Fibroblast of peridontal ligament (primary cell): Measurements from ENCODE around the gene IL22.

Experiments
- DNase-seq: peaks from one replicate; pipeline ENCODE4 v3.0.0-alpha.2; 2010; ENCODE audit errors: extremely low read depth

IL22 gene

GRCh38 chr12:68253504-68253903 lies at the start of gene IL22:
Gene IL22 (minus strand): TSS chr12:68253604. CDS start chr12:68253448, 156 bp downstream.
- DNase-seq, result no peak

DNA sequence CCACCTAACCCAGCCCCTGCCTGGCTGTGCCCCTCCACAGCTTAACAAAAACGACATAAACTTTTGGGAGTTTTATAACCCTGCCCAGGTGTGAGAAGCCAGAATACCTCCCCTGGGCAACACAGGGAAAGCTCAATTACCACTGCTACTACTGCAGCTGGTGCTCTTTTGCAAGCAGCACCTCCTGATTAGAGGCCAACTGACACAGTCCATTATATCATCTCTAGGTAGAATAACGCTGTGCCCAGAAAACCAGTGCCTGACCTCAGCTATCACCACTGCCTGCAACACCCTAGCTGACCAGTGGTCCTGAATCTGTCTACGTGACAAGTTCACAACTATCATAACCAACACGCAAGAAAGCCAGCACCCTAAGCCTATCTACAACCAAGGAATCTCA lies 44.5 kb upstream of the IL22 start:
- no peak for DNase-seq

DNA sequence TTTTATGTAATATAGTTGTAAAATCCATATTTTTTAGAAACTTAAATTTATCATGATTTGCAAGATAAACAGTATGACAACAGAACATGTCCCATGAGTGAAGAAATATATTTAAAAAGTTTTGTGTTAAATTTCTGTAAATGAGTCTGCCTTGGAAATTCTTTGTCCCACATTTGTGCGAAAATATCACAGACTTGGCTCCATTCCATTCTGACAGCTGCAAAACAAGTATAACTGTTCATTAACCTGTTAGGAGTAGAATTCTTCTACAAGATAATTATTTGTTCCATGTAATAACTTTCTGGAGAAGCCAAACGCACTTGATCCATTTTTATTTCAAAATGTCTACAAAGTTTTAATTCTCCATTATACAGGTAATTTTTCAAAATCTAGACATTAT lies 40.8 kb upstream of the IL22 start:
- no peak for DNase-seq

DNA sequence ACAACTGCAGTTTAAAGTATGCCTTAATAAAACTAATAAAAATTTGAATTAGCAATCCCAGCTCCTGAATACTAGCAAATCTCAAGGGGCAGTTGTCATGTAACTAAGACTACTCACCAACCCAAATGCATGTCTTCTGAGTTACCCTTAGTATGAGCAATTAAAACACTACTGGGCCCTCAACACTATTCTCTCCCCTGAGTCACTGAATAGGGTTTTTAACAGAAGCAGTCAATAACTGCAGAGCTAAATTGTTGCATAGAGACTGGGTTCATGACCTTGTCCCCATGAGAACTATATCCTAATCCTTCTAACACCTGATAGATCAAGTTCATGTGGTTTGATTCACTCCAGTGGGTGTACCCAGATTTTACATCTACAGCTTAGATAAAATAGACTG lies 39.9 kb upstream of the IL22 start:
- DNase-seq, result no peak

DNA sequence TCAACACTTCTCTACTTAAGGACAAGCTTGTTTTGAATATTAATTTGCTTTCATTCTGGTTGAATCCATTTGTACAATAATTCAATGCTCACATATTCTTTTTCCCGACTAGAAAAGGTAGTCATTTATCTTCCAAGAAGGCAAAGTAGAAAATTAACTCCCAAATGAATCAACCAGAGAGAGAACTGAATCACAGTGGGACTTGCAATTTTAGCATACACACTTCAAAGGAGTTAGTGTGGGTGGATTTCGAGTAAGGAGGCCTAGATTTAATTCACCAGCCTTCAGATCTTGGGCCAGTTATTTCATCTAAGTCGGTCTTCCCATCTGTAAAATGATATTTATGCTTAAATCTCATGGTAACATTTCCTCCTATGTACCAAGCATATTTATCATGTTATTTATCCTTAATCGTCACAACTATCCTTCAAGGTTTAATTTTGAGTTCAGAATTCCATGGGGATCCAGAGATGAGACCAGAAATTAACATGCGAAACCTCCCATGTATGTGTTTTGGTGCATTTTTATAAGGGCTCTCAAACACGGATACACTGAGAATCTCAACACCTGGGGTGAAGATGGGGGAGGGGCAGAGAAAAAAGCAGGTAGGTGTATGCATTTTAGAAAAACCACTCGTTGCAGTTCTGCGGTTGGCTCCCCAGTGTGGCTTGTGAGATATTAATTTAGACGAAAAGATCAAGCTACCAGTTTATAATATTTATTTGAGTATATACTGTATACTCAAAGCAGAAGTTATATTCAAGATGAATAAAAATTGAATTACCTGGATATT lies 38.9 kb upstream of the IL22 start:
- no peak for DNase-seq

- DNase-seq, result no peak
Measured at GRCh38 chr12:68291396-68292036, 38.1 kb upstream of the IL22 start.

- no peak for DNase-seq
Measured at GRCh38 chr12:68290126-68290525, 36.7 kb upstream of the IL22 start.

DNA sequence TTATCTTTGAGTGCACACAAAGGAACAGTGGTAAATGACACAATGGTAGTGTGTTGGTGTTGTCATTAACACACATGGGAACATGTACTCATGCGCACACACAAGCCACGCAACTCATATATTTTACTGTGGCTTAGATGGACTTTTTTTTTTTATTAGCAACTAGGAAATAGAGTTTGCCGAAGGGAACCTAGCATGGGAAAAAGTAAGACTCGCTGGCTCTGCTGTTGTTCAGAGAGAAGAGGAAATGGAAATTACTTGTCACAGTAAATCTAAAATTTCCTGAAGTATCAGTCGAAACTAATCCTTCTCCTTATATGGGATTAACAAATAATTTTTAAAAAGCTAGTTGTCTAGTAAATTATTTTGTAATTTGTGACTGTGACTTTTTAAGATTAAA lies 33.7 kb upstream of the IL22 start:
- DNase-seq, result no peak

GRCh38 chr12:68286396-68286795 lies 33.0 kb upstream of the IL22 start:
- no peak for DNase-seq

DNA sequence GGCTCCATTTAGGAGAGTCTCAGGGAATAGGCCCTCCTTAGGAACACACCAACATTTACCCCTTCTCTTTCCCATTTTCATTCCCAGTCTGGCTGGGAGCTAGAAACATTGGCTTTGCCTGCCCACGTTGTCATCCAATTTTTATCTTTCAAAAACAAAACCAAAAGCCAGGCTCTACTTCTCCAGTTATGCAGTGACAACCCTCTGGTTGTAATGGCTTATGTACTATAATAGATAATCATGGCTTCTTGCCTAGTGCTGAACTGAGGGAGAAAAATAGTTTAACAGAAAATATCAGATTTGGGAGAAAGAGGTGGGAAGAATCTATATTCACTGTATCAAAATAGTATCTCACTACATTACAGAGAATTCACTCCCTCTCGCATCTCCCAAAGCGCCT lies 32.1 kb upstream of the IL22 start:
- no peak for DNase-seq

GRCh38 chr12:68281322-68282077 lies 28.1 kb upstream of the IL22 start:
- DNase-seq, result no peak

DNA sequence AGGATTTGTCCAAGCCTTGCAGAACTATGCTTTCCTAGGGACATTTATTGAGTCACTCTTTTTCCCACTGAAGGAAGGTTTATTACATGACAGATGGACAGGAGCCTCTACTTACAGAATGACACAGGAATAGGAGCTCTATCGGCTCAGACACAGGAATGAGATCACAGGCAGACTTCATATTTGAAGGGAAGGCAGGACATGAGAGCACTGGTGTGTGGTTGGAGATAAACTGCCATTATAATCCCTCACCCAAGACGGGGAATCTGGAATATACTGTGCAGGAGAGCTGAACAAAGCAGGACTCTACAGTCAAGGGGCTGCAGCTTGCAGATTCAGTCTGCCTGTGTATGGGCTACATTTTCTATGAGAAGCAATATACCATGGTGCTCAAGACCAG lies 26.8 kb upstream of the IL22 start:
- no peak for DNase-seq

GRCh38 chr12:68279227-68280054 lies 26.0 kb upstream of the IL22 start:
- no peak for DNase-seq

GRCh38 chr12:68276402-68276930 lies 23.1 kb upstream of the IL22 start:
- no peak for DNase-seq

- DNase-seq, result no peak
Measured at GRCh38 chr12:68272732-68273131, 19.3 kb upstream of the IL22 start.

DNA sequence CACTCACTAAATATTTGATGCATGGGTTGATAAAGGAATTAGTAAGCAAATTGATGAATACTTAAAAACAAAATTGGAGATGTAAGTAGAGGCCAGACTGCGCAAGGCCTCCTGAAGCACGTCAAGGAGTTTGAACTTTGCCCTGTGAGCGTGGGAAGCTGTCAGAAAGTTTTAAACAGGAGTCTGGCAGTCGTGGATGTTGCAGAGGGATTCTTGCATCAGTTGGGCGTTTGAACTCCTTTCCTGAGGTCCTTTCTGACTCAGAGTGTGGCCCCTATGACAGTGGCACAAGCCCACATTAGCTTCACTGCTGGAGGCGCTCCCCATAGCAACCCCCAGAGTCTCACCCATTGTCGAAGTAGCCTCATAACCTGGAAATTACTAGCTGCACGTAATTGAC lies 17.9 kb upstream of the IL22 start:
- DNase-seq, result peak; percentile 8

- DNase-seq, result no peak
Measured at GRCh38 chr12:68270358-68270757, 17.0 kb upstream of the IL22 start.

GRCh38 chr12:68269779-68270178 lies 16.4 kb upstream of the IL22 start:
- DNase-seq, result no peak

GRCh38 chr12:68268967-68269366 lies 15.6 kb upstream of the IL22 start:
- no peak for DNase-seq

DNA sequence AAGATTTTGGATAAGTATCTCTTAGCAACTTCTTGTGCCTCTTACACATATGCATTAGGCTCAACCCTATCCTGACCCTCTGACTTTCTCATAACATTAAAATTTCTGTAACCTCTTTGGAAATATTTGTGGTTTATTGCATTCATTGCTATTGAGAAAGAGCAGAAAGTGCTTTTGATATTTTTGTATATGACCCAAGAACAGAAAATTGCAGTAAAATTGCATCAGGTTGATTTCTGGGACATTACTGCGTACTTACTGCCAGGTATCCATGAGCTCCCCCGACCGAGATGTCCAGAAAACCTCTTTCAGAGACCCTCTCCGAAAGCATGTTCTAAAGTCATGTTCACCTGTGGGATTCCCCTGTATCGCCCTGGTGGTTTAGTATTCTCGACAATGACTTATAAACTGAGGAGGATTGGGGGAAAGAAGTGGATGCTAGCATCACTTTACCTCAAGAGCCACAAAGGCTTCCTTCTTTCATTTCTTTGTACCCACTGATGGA lies 14.5 kb upstream of the IL22 start:
- DNase-seq, result peak; percentile 80

GRCh38 chr12:68264857-68265256 lies 11.5 kb upstream of the IL22 start:
- peak; percentile 22 for DNase-seq
